ENCODE data around the gene KRTAP10-10. TPM values are rescaled to one million over a fixed set of nuclear protein-coding genes. Genes with fewer than 3 reads are reported as not detected.
"Not testable (repeated sequence)": the region's sequence is repeated elsewhere in the genome, so short reads cannot be mapped to it uniquely, and the experiment has no call there.

Gene KRTAP10-10
- total RNA-seq, 1 experiment from 2014 or later = not detected

DNA sequence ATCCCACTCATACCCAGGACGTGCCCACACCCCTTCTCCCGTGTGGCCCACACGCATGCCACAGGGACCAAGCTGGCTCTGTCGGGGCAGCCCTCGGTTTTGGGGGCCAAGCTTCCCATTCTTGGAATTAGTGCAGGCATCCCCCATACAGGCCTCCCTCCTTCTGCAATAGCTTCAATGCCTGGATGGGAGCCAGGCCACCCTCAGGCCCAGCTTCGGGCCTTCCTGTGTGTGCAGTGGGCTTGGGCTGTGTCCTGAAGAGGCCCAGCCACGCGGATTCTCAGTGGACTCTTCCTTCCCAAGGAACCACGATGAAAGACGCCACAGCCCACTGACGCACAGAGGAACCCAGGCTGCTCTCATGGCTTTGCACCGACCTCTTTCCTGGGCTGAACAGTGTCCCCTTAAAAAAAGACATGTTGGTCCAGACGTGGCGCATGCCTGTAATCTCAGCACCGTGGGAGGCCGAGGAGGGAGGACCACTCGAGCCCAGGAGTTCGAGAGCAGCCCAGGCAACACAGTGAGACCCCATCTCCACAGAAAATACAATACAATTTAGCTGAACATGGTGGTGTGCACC, 12.5 kb downstream of the KRTAP10-10 start:
- no peak for DNase-seq (ENCODE audit: low read depth)

- DNase-seq (ENCODE audit: low read depth) = no peak
Observed at GRCh38 chr21:44650265-44650972, 13.3 kb downstream of the KRTAP10-10 start.

DNA sequence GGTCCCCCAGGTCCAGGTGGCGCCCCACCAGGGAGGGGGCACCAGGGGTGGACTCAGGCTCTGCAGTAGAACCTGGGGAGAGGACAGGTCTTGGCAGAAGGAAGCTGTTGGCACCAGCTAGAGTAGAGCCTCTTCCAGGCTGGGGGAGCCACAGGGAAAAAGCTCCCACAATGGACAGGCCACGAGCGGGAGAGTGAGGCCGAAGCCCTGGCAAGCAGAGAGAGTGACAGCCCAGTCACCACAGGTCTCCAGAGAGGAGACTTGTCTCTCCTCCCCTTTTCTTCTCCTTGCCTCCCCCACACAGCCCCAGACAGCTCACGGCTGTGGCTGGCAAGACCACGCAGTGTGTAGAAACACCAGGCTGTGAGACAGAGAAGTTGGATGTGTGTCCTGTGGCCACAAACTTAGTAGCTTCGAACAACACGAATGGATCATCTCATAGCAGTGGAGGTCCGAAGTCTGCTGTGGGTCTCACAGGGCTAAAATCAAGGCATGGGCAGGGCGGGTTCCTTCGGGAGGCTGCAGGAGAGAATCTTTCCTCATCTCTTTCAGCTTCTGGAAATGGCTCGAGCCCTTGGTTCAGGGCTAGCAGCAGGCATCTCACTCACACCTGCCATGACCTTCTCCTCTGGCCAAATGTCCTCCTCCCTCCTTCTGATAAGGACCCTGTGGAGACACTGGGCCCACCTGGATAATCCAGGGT, 14.0 kb downstream of the KRTAP10-10 start:
- DNase-seq (ENCODE audit: low read depth) = no peak

DNA sequence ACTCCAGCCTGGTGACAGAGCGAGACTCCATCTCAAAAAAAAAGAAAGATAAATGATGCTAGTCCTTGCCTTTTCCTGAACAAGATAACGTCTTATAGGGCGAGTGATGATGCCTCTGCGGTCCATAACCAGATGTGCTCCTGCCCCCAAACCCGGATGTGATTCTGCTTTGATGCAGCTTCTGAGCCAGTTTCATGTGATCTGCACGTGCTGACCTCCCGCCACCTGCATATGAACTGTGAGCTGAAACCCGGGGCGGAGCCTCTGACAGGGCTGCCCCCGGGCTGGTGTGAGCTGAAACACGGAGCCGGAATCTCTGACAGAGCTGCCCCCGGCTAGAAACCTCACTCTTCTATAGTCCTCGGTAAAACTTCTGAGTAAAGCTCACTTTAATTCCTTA, 16.0 kb downstream of the KRTAP10-10 start:
- DNase-seq (ENCODE audit: low read depth) = peak; percentile 24

- no peak for DNase-seq (ENCODE audit: low read depth)
Observed at GRCh38 chr21:44653656-44654575, 16.8 kb downstream of the KRTAP10-10 start.

- no peak for DNase-seq (ENCODE audit: low read depth)
Observed at GRCh38 chr21:44654576-44655175, 17.5 kb downstream of the KRTAP10-10 start, which contains the start of gene KRTAP12-4. Gene KRTAP12-4 (minus strand): TSS chr21:44654659. CDS start chr21:44654614, 45 bp downstream.

DNA sequence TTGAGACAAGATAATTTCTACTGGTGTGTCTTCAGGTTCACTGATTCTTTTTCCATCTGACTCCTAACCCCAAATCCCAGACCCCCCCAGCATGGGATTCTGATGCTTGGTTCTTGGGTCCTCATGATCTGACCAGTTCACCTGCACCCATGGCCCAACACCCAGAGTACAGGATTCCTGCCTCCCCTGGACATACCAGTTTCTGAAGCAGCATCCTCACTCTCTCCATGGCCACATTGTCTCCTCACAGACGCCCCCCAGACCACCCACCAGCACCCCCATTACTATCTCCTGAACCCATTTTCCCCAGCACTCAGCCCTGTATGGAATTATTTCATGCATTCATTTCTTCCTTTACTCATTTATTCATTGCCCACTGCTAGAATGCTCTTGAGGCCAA, 19.7 kb downstream of the KRTAP10-10 start:
- DNase-seq (ENCODE audit: low read depth) = no peak

DNA sequence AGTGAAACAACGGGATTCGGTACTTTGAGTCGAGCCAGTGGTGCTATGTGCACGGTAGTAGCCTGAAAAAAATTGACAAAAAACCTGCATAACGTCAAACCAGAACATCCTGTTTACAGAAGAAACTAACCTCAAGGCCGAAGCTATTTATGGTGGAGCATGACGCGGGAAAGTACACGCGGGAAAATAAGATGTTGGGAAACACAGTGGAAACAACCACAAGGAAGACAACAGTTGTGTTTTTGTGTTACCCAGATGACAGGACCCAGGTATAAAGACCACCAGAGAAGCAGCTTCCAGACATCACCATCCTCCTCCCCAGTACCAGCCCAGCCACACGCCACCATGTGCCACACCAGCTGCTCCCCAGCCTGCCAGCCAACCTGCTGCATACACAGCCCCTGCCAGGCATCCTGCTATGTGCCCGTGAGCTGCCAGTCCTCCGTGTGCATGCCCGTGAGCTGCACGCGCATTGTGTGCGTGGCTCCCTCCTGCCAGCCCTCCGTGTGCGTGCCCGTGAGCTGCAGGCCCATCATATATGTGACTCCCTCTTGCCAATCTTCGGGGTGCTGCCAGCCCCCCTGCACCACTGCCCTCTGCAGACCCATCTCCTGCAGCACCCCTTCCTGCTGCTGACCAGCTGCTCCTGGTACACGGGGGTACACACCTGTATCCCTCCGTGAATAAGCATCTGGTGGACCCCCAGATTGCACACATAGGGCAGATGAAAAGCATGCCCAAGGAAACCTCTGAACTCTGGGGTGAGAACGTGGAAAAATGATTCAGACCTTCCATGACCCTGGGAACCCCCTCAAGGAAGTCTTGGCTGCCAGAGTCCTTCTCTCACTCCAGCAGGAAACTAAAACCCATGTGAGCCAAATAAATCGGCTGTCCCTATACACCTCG, 20.7 kb downstream of the KRTAP10-10 start, which contains the start of gene KRTAP12-3:
KRTAP12-3 (plus strand) TSS at position 298 of the 906 bp plus-strand sequence; CDS start at position 346, 48 bp downstream.
- DNase-seq (ENCODE audit: low read depth) = no peak

DNA sequence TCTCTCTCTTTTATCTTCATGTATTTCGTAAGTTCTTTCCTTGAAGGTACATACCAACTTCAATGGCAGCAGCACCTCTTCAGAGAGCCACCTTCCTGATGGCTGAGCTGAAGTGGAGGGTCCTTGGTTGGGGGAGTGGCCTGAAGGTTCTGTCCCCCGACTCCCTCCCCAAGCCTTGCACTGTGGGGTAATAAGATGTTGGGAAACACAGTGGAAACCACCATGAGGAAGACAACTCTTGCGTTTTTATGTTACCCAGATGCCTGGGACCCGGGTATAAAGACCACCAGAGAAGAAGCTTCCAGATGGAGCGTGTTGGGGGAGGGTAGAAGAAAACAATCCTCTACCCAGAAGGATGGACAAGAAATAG, 21.4 kb downstream of the KRTAP10-10 start:
- no peak for DNase-seq (ENCODE audit: low read depth)

- no peak for DNase-seq (ENCODE audit: low read depth)
Observed at GRCh38 chr21:44658913-44659595, 21.9 kb downstream of the KRTAP10-10 start.

DNA sequence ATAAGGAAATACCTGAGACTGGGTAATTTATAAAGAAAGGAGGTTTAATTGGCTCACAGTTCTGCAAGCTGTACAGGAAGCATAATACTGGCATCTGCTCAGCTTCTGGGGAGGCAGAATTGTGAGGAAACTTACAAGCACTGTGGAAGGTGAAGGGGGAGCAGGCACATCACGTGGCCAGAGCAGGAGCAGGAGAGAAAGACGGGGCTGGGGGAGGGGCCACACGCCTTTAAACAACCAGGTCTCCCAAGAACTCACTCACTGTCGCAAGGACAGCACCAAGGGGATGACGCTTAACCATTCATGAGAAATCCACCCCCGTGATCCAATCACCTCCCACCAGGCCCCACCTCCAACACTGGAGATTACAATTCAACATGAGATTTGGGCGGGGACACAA, 24.4 kb downstream of the KRTAP10-10 start:
- DNase-seq (ENCODE audit: low read depth) = not testable (repeated sequence)

DNA sequence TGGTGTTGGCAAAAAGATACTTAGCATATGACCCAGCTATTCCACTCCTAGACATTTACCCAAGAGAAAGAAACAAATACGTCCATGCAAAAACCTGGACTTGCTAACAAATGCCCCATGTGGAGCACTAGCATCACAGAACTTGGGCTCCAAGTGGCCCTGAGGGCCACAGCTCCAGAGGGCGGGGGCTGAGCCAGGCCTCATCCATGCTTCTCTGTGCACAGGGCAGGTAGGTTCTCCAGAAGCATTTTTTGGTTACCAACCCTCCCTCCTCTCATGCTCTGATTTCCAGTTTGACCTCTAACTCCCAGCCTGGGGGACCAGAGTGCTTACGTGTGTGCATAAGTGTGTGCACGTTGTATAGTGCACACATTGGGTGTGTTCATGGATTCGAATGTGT, 27.5 kb downstream of the KRTAP10-10 start:
- DNase-seq (ENCODE audit: low read depth) = no peak

- no peak for DNase-seq (ENCODE audit: low read depth)
Observed at GRCh38 chr21:44666401-44667320, 29.5 kb downstream of the KRTAP10-10 start, which contains the start of gene KRTAP12-2. Gene KRTAP12-2 (minus strand): TSS chr21:44666927. CDS start chr21:44666886, 41 bp downstream.

DNA sequence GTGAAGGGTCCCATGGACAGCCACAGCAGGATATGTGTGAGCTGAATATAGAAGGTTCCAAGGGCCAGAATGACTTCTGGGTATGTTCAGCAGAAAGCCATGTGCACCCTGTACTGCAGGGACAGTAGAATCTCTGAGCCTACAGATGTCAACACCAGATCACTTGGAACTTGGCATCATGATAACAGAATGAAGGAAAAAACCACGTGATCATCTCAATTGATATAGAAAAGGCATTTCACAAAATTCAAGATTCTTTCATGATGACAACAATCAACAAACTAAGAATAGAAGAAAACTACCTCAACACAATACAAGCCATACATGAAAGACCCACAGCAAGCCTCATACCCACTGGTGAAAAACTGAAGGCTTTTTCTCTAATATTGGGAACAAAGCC, 30.5 kb downstream of the KRTAP10-10 start:
- DNase-seq (ENCODE audit: low read depth) = no peak

GRCh38 chr21:44670642-44671432, 33.7 kb downstream of the KRTAP10-10 start:
- no peak for DNase-seq (ENCODE audit: low read depth)

DNA sequence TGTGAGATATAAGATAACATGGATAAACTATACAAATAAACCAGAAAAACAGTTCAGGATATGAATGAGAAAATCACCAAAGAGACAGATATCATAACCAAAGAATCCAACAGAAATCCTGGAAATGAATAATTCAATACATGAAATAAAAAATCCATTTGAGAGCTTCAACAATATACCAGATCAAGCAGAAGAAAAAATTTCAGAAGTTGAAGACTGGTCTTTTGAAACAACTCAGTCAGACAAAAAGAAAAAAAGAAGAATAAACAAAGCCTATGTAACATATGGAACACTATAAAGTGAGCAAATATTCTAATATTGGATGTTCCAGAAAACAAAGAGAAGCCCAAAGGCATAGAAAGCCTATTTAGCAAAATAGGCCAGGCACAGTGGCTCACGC, 34.8 kb downstream of the KRTAP10-10 start:
- DNase-seq (ENCODE audit: low read depth) = no peak

DNA sequence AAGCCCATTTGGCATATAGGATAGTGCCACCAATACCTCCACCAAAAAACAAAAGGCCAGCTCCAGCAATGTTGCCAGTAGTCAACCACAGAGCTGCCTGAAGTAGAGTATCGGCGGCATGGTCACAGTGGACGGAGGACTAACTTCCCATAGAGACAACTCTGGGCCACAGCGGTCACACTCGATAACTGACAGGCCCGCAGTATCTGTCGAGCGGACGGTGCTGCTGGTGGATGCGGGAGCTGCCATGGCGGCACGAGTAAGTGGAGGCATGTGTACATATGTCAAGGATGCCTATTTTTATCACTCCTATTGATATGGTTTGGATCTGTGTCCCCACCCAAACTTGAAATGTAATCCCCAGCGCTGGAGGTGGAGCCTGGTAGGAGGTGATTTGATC, 40.7 kb downstream of the KRTAP10-10 start:
- DNase-seq (ENCODE audit: low read depth) = no peak

Data from HT1080 (cell line).